Activated CD4-positive, alpha-beta memory T cell treated with anti-CD3 and anti-CD28 coated beads, Interleukin-2, amount 10 ng/mL, durations not matched to agents 7 days and 5 days (primary cell): ENCODE results near the gene ZKSCAN2. TPM values are rescaled to one million over a fixed set of nuclear protein-coding genes. Genes with fewer than 3 reads are reported as not detected.

Source experiments
- CTCF ChIA-PET: fragments of 350-600 bp; sonication (Branson Sonifier 250); formaldehyde crosslinking; loops from one replicate; lab custom pipeline; 2021; ENCODE audit warnings: antibody characterized with exemption, inconsistent platforms; lab: Charles Lee
- POLR2A ChIA-PET: fragments of 350-600 bp; sonication (Branson Sonifier 250); formaldehyde crosslinking; loops from one replicate; lab custom pipeline; 2021; ENCODE audit warnings: antibody characterized with exemption; lab: Charles Lee
- DNase-seq: peaks from one replicate; pipeline ENCODE4 v3.0.0-alpha.2; 2020
- H3K27ac Mint-ChIP-seq: one replicate; pipeline ENCODE4 v1.8.0; 2021; ENCODE audit warnings: mild to moderate bottlenecking, mixed read lengths
- H3K27me3 Mint-ChIP-seq: one replicate; pipeline ENCODE4 v1.8.0; 2021; ENCODE audit warnings: mixed read lengths
- H3K36me3 Mint-ChIP-seq: one replicate; pipeline ENCODE4 v1.8.0; 2021; ENCODE audit warnings: low read depth, mixed read lengths
- H3K4me1 Mint-ChIP-seq: one replicate; pipeline ENCODE4 v1.8.0; 2021; ENCODE audit warnings: mixed read lengths
- H3K4me3 Mint-ChIP-seq: one replicate; pipeline ENCODE4 v1.8.0; 2021; ENCODE audit warnings: mild to moderate bottlenecking, mixed read lengths
- H3K9me3 Mint-ChIP-seq: one replicate; pipeline ENCODE4 v1.8.0; 2021; ENCODE audit warnings: mixed read lengths
- total RNA-seq, 2 experiments: library from RNA; stranded (reverse); gene quantifications; one replicate each; pipeline ENCODE4 v1.2.3, GENCODE V29; 2021

The ZKSCAN2 gene
- total RNA-seq, 2 experiments from 2014 or later, result 4.1 to 4.3 TPM

- Mint-ChIP-seq H3K36me3 (no peaks in the 10 kb centered on the region), H3K4me3 (no peak overlapping the region)
Observed at GRCh38 chr16:25219070-25219737, 38.4 kb downstream of the ZKSCAN2 start.

DNA sequence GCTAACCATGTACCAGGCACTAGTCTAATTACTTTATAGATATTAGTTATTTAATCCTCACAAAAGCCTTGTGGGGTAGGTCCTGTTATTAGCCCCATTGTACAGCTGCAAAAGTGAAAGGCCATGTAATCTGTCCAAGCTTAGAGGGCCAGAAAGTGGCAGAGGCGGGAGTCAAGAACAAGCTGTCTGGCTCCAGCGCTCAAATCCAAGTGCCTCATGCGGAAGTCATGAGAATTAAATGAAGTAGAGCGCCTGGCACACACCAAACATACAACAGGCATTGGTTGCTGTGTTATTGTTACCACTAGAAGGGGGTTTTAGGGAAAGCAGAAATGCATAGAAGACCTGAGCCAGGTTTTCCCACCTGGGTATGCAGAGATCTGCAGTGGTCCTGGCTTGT is 39.7 kb downstream of the ZKSCAN2 start:
- no peaks in the 10 kb centered on the region for H3K9me3 Mint-ChIP-seq
- H3K4me1 Mint-ChIP-seq, result no peaks in the 10 kb centered on the region
- CTCF ChIA-PET, result no interaction called here
- peaks cover 3% of the 10 kb centered on the region for H3K27me3 Mint-ChIP-seq
- POLR2A ChIA-PET, result no interaction called here
- no peaks in the 10 kb centered on the region for H3K36me3 Mint-ChIP-seq
- H3K4me3 Mint-ChIP-seq, result no peak overlapping the region
- no peak overlapping the region for H3K27ac Mint-ChIP-seq
- DNase-seq, result no peak

More at GRCh38 chr16:25219070-25219737, 38.4 kb downstream of the ZKSCAN2 start:
- CTCF ChIA-PET, result no interaction called here
- no peak for DNase-seq
- H3K27me3 Mint-ChIP-seq, result peaks cover 3% of the 10 kb centered on the region
- POLR2A ChIA-PET, result no interaction called here
- no peaks in the 10 kb centered on the region for H3K4me1 Mint-ChIP-seq
- H3K27ac Mint-ChIP-seq, result no peak overlapping the region
- no peaks in the 10 kb centered on the region for H3K9me3 Mint-ChIP-seq

DNA sequence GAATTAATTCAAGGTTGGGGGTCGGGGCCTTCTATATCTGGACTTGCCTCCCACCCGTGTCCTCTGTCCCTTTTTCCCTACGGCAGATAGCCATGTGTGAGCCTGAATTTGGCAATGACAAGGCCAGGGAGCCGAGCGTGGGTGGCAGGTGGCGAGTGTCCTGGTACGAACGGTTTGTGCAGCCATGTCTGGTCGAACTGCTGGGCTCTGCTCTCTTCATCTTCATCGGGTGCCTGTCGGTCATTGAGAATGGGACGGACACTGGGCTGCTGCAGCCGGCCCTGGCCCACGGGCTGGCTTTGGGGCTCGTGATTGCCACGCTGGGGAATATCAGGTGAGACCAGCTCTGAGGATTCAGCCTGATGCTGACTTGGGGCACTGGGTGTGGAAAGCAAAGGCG is 40.5 kb downstream of the ZKSCAN2 start:
- Mint-ChIP-seq H3K9me3 (no peaks in the 10 kb centered on the region), H3K27me3 (peaks cover 3% of the 10 kb centered on the region), H3K27ac (no peak overlapping the region), H3K36me3 (no peaks in the 10 kb centered on the region), H3K4me3 (no peak overlapping the region), H3K4me1 (no peaks in the 10 kb centered on the region)
- ChIA-PET POLR2A (no interaction called here), CTCF (no interaction called here)
- no peak for DNase-seq

GRCh38 chr16:25213709-25214397 is 43.8 kb downstream of the ZKSCAN2 start:
- Mint-ChIP-seq H3K9me3 (no peaks in the 10 kb centered on the region), H3K4me1 (peaks cover 2% of the 10 kb centered on the region), H3K27me3 (peaks cover 3% of the 10 kb centered on the region), H3K4me3 (no peak overlapping the region), H3K36me3 (no peaks in the 10 kb centered on the region), H3K27ac (no peak overlapping the region)
- ChIA-PET CTCF (interaction anchor here (0.6 to 2.7 kb wide), 3 partner anchors 11 to 15 kb away, joined by 3 to 19 read pairs (median 5); no protein-coding TSS in a partner anchor), POLR2A (no interaction called here)
- no peak for DNase-seq

- no peak overlapping the region for H3K4me3 Mint-ChIP-seq
- H3K27ac Mint-ChIP-seq, result no peak overlapping the region
- no peak for DNase-seq
- no peaks in the 10 kb centered on the region for H3K36me3 Mint-ChIP-seq
- ChIA-PET POLR2A (no interaction called here), CTCF (interaction anchor here (0.7 to 1.0 kb wide), 2 partner anchors 13 to 16 kb away, joined by 3 to 4 read pairs; no protein-coding TSS in a partner anchor)
- H3K9me3 Mint-ChIP-seq, result no peaks in the 10 kb centered on the region
- peaks cover 2% of the 10 kb centered on the region for H3K4me1 Mint-ChIP-seq
- H3K27me3 Mint-ChIP-seq, result peaks cover 3% of the 10 kb centered on the region
Observed at GRCh38 chr16:25212636-25213035, 45.0 kb downstream of the ZKSCAN2 start.

GRCh38 chr16:25210758-25211157 is 46.9 kb downstream of the ZKSCAN2 start:
- Mint-ChIP-seq H3K4me3 (no peak overlapping the region), H3K36me3 (no peaks in the 10 kb centered on the region), H3K4me1 (peaks cover 2% of the 10 kb centered on the region), H3K9me3 (no peaks in the 10 kb centered on the region), H3K27me3 (peaks cover 3% of the 10 kb centered on the region), H3K27ac (no peak overlapping the region)
- POLR2A ChIA-PET, result no interaction called here
- CTCF ChIA-PET, result no interaction called here
- DNase-seq, result no peak

DNA sequence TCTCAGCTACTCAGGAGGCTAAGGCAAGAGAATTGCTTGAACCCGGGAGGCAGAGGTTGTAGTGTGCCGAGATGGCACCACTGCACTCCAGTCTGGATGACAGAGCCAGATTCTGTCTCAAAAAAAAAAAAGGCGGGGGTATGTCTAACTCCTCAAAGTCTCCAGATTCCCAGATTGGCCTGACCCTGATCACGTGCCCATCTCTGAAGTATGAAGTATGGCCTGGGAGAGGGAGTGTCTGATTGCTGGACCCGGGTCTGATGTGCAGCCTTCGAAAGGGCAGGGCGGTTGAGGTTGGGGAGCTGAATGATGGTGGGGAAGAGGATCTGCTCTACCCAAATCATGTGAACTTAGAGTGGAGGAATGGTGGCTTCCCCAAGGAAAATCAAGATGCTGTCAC is 58.2 kb downstream of the ZKSCAN2 start:
- H3K27ac Mint-ChIP-seq, result no peak overlapping the region
- H3K36me3 Mint-ChIP-seq, result no peaks in the 10 kb centered on the region
- no peak overlapping the region for H3K4me3 Mint-ChIP-seq
- ChIA-PET CTCF (no interaction called here), POLR2A (no interaction called here)
- DNase-seq, result no peak
- no peaks in the 10 kb centered on the region for H3K27me3 Mint-ChIP-seq
- H3K9me3 Mint-ChIP-seq, result no peaks in the 10 kb centered on the region
- no peaks in the 10 kb centered on the region for H3K4me1 Mint-ChIP-seq

GRCh38 chr16:25198021-25198420 is 59.6 kb downstream of the ZKSCAN2 start:
- Mint-ChIP-seq H3K4me3 (no peak overlapping the region), H3K4me1 (no peaks in the 10 kb centered on the region), H3K27ac (no peak overlapping the region), H3K36me3 (no peaks in the 10 kb centered on the region), H3K27me3 (no peaks in the 10 kb centered on the region), H3K9me3 (no peaks in the 10 kb centered on the region)
- CTCF ChIA-PET, result interaction anchor here (0.5 kb wide), 1 partner anchor 94 kb away, joined by 6 read pairs; no protein-coding TSS in a partner anchor
- DNase-seq, result no peak
- POLR2A ChIA-PET, result no interaction called here

GRCh38 chr16:25194273-25194878 is 63.3 kb downstream of the ZKSCAN2 start:
- DNase-seq, result no peak
- ChIA-PET CTCF (no interaction called here), POLR2A (no interaction called here)
- H3K4me1 Mint-ChIP-seq, result no peaks in the 10 kb centered on the region
- H3K9me3 Mint-ChIP-seq, result no peaks in the 10 kb centered on the region
- no peaks in the 10 kb centered on the region for H3K27me3 Mint-ChIP-seq
- H3K27ac Mint-ChIP-seq, result no peak overlapping the region
- H3K4me3 Mint-ChIP-seq, result no peak overlapping the region
- no peaks in the 10 kb centered on the region for H3K36me3 Mint-ChIP-seq

DNA sequence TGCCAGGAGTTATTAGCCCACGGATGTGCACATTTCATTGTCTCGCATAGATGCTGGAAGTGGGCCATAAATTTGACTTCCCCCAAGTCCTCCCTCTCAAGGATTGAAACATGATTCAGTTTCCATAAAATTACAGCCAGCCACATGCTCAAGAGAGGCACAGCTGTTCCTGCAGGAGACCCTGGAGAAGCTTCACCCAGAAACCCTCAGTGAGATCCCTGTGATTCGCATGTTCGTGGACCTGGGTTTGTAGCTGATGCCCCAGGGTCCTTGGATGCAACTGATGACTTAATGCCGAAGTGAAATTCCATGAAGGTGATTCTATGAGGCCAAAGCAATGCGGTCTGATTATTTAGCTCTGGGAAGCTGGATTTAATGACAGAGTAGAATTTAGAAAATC is 65.5 kb downstream of the ZKSCAN2 start:
- H3K4me1 Mint-ChIP-seq, result no peaks in the 10 kb centered on the region
- no peaks in the 10 kb centered on the region for H3K9me3 Mint-ChIP-seq
- ChIA-PET CTCF (interaction anchor here (0.6 kb wide), 1 partner anchor 33 kb away, joined by 3 read pairs; no protein-coding TSS in a partner anchor), POLR2A (no interaction called here)
- DNase-seq, result no peak
- H3K36me3 Mint-ChIP-seq, result no peaks in the 10 kb centered on the region
- no peak overlapping the region for H3K27ac Mint-ChIP-seq
- H3K4me3 Mint-ChIP-seq, result no peak overlapping the region
- H3K27me3 Mint-ChIP-seq, result no peaks in the 10 kb centered on the region

DNA sequence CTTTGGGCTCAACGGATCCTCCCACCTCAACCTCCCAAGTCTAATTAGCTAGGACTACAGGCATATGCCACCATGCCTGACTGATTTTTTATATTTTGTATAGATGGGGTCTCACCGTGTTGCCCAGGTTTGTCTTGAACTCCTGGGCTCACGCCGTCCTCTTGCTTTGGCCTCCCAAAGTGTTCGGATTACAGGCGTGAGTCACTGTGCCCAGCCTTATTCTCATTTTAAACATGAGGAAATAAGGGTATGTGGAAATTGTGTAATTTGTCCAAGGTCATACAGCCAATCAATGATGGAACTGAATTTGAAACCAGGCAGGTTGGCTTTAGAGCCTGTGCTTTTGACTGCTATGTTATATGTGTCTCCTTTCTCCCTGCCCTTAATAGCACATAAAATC is 68.3 kb downstream of the ZKSCAN2 start:
- ChIA-PET POLR2A (no interaction called here), CTCF (no interaction called here)
- Mint-ChIP-seq H3K4me3 (no peak overlapping the region), H3K36me3 (no peaks in the 10 kb centered on the region), H3K9me3 (no peaks in the 10 kb centered on the region), H3K4me1 (no peaks in the 10 kb centered on the region), H3K27ac (no peak overlapping the region), H3K27me3 (no peaks in the 10 kb centered on the region)
- no peak for DNase-seq

GRCh38 chr16:25187491-25187795 is 70.2 kb downstream of the ZKSCAN2 start:
- Mint-ChIP-seq H3K9me3 (no peaks in the 10 kb centered on the region), H3K4me3 (no peak overlapping the region), H3K27me3 (no peaks in the 10 kb centered on the region), H3K27ac (no peak overlapping the region), H3K36me3 (no peaks in the 10 kb centered on the region), H3K4me1 (no peaks in the 10 kb centered on the region)
- CTCF ChIA-PET, result interaction anchor here (2.2 kb wide), 1 partner anchor 38 kb away, joined by 8 read pairs; no protein-coding TSS in a partner anchor
- POLR2A ChIA-PET, result no interaction called here
- DNase-seq, result no peak
